ENCODE measurements around the gene PRMT5. TPM values are rescaled to one million over a fixed set of nuclear protein-coding genes. Genes with fewer than 3 reads are reported as not detected.

Gene PRMT5
- total and polyA plus RNA-seq, 2 donors (not counting 3 experiments of a cell fraction or from before 2014, with no cell fraction given): 73.1 to 197 TPM

DNA sequence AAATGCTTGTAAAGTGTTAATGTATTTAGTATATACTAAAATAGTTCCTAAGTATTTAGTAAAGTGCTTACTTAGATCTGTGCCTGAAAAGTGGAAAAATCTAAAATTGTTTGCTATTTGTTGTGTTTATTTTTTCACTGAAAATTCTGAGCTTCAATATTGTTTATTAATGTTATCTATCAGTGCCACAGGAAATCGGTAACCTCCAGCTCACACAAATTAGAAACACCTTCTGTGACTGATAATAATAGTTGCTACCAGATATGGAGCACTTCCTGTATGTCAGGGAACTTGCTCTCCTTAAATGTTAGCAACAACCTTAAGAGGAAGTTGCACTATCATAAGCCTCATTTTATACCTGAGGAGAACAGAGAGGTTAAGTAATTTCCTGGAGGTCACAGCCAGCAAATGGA lies 58.4 kb downstream of the PRMT5 start:
- peak overlapping the region; percentile 97 for H2AFZ ChIP-seq (ENCODE audit: low read depth, low read length)
- peaks cover 11 to 17% of the 10 kb centered on the region in 2 experiments for H3K36me3 ChIP-seq (ENCODE audit: control insufficient read depth in 2 of 2, extremely low read depth in 1 of 2, insufficient read depth in 2 of 2, low read length in 2 of 2)
- peaks cover 15% of the 10 kb centered on the region for H3K79me2 ChIP-seq (ENCODE audit: control insufficient read depth, insufficient read depth, low read length)
- no TSS peak for BruUV-seq (replicated peaks)
- H3K4me2 ChIP-seq (ENCODE audit: insufficient read depth, low read length): peak overlapping the region; percentile 97
- no peaks in the 10 kb centered on the region for H4K20me1 ChIP-seq (replicated peaks; ENCODE audit: control insufficient read depth, extremely low read depth, insufficient read depth, low read length)
- TF ChIP-seq POLR2AphosphoS5 (IDR thresholded peaks at IDR 0.05; ENCODE audit: insufficient read depth, low read depth, low read length) (no peak), MYC (IDR thresholded peaks at IDR 0.05; ENCODE audit: low read depth, low read length) (no peak), GATA2 (IDR thresholded peaks at IDR 0.05; ENCODE audit: insufficient read depth, insufficient read length, low read depth, low read length) (no peak), EZH2 (IDR thresholded peaks at IDR 0.05; ENCODE audit: borderline replicate concordance, low read depth, low read length, severe bottlenecking) (no peak), POLR2A (IDR thresholded peaks at IDR 0.05; ENCODE audit: low read depth, low read length) (no peak), JUN (IDR thresholded peaks at IDR 0.05; ENCODE audit: borderline replicate concordance, insufficient read depth, insufficient read length, low read depth) (no peak), FOS (IDR thresholded peaks at IDR 0.05; ENCODE audit: borderline replicate concordance, insufficient read depth, low read length) (no peak)
- TF ChIP-seq, protein P1, sequence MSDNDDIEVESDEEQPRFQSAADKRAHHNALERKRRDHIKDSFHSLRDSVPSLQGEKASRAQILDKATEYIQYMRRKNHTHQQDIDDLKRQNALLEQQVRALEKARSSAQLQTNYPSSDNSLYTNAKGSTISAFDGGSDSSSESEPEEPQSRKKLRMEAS (IDR thresholded peaks at IDR 0.05; ENCODE audit: insufficient read depth, insufficient read length): no peak
- TF ChIP-seq, protein P2, sequence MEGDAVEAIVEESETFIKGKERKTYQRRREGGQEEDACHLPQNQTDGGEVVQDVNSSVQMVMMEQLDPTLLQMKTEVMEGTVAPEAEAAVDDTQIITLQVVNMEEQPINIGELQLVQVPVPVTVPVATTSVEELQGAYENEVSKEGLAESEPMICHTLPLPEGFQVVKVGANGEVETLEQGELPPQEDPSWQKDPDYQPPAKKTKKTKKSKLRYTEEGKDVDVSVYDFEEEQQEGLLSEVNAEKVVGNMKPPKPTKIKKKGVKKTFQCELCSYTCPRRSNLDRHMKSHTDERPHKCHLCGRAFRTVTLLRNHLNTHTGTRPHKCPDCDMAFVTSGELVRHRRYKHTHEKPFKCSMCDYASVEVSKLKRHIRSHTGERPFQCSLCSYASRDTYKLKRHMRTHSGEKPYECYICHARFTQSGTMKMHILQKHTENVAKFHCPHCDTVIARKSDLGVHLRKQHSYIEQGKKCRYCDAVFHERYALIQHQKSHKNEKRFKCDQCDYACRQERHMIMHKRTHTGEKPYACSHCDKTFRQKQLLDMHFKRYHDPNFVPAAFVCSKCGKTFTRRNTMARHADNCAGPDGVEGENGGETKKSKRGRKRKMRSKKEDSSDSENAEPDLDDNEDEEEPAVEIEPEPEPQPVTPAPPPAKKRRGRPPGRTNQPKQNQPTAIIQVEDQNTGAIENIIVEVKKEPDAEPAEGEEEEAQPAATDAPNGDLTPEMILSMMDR (IDR thresholded peaks at IDR 0.05; ENCODE audit: extremely low read depth in 1 of 2, insufficient read depth in 1 of 2, low read depth in 1 of 2, low read length in 2 of 2): no peak
- dilution Hi-C loops (cut with MboI; ENCODE audit: extremely low pct_ligation_motif_present, low sequenced_read_pairs) (no loop called here), intact Hi-C loops (cut with micrococcal nuclease) (no loop called here)
- peak; percentile 8 for FAIRE-seq
- no peaks in the 10 kb centered on the region for H3K9me1 ChIP-seq (replicated peaks; ENCODE audit: control insufficient read depth, extremely low read depth, insufficient read depth, low read length)
- H3K27me3 ChIP-seq (ENCODE audit: control insufficient read depth in 2 of 2, insufficient read depth in 2 of 2, low read length in 2 of 2): no peaks in the 10 kb centered on the region
- H3K4me1 ChIP-seq (ENCODE audit: control insufficient read depth, extremely low read depth, insufficient read depth, low read length): peaks cover 18% of the 10 kb centered on the region
- peak overlapping the region; percentile 68 to 78 (median 76) for H3K4me3 ChIP-seq (replicated peaks in 1 of 3; ENCODE audit: insufficient read depth in 1 of 3, low read depth in 1 of 3, low read length in 3 of 3)
- ChIA-PET POLR2A (no interaction called here), CTCF (interaction anchor here (0.8 to 4.7 kb wide), 11 partner anchors 9 to 311 kb away, joined by 3 to 75 read pairs (median 14); partner anchors contain the start of gene MMP14)
- peak overlapping the region; percentile 93 for H3K9ac ChIP-seq (replicated peaks; ENCODE audit: extremely low read depth, insufficient read depth, low read length)
- no peak for DNase-seq (ENCODE audit: low read depth, low spot score)
- no peaks in the 10 kb centered on the region for H3K9me3 ChIP-seq (replicated peaks; ENCODE audit: control insufficient read depth, insufficient read depth, low read length)
- H3K27ac ChIP-seq (ENCODE audit: insufficient read depth, low read depth, low read length): peak overlapping the region; percentile 89

Other genes starting within 250 kb of the PRMT5 start
- 200 and 212 TPM in 2 replicates for gene OXA1L, start 162.7 kb downstream of the PRMT5 start, total RNA-seq
- 294 and 328 TPM in 2 replicates for gene OXA1L, start 162.7 kb downstream of the PRMT5 start, polyA plus RNA-seq
- gene SLC7A7, start 113.9 kb downstream of the PRMT5 start, total RNA-seq: 18.5 and 22.5 TPM in 2 replicates
- gene SLC7A7, start 113.9 kb downstream of the PRMT5 start, polyA plus RNA-seq: 94.0 and 103 TPM in 2 replicates
- gene MRPL52, start 99.5 kb downstream of the PRMT5 start, total RNA-seq: 174 TPM in 2 replicates
- 81.1 and 127 TPM in 2 replicates for gene MRPL52, start 99.5 kb downstream of the PRMT5 start, polyA plus RNA-seq
- gene MMP14, start 92.8 kb downstream of the PRMT5 start, total RNA-seq: 603 and 615 TPM in 2 replicates
- 501 and 506 TPM in 2 replicates for gene MMP14, start 92.8 kb downstream of the PRMT5 start, polyA plus RNA-seq
- gene LRP10, start 57.6 kb downstream of the PRMT5 start, total RNA-seq: 119 and 123 TPM in 2 replicates
- 157 and 192 TPM in 2 replicates for gene LRP10, start 57.6 kb downstream of the PRMT5 start, polyA plus RNA-seq
- 0.33 TPM in 1 of 2 replicates, not detected in the other for gene REM2, start 46.2 kb downstream of the PRMT5 start, total RNA-seq
- 0.06 TPM in 1 of 2 replicates, not detected in the other for gene REM2, start 46.2 kb downstream of the PRMT5 start, polyA plus RNA-seq
- 61.0 and 68.9 TPM in 2 replicates for gene RBM23, start 10.2 kb downstream of the PRMT5 start, total RNA-seq
- 67.7 and 73.3 TPM in 2 replicates for gene RBM23, start 10.2 kb downstream of the PRMT5 start, polyA plus RNA-seq
- 33.8 and 37.4 TPM in 2 replicates for gene HAUS4, start 27.7 kb upstream of the PRMT5 start, total RNA-seq
- 23.5 and 30.3 TPM in 2 replicates for gene HAUS4, start 27.7 kb upstream of the PRMT5 start, polyA plus RNA-seq
- gene AJUBA, start 53.2 kb upstream of the PRMT5 start, total RNA-seq: 54.1 and 61.7 TPM in 2 replicates
- 50.0 and 50.7 TPM in 2 replicates for gene AJUBA, start 53.2 kb upstream of the PRMT5 start, polyA plus RNA-seq
- 5.4 and 7.1 TPM in 2 replicates for gene C14orf93, start 80.8 kb upstream of the PRMT5 start, total RNA-seq
- gene C14orf93, start 80.8 kb upstream of the PRMT5 start, polyA plus RNA-seq: 9.2 and 10.0 TPM in 2 replicates
- gene PSMB5, start 105.5 kb upstream of the PRMT5 start, total RNA-seq: 214 and 236 TPM in 2 replicates
- gene PSMB5, start 105.5 kb upstream of the PRMT5 start, polyA plus RNA-seq: 459 and 464 TPM in 2 replicates
- gene PSMB11, start 112.8 kb upstream of the PRMT5 start, total RNA-seq: not detected in 2 replicates
- gene PSMB11, start 112.8 kb upstream of the PRMT5 start, polyA plus RNA-seq: not detected in 2 replicates
- gene CDH24, start 128.1 kb upstream of the PRMT5 start, total RNA-seq: 20.2 and 21.7 TPM in 2 replicates
- 52.9 and 63.1 TPM in 2 replicates for gene CDH24, start 128.1 kb upstream of the PRMT5 start, polyA plus RNA-seq
- gene ACIN1, start 165.8 kb upstream of the PRMT5 start, total RNA-seq: 220 and 240 TPM in 2 replicates
- gene ACIN1, start 165.8 kb upstream of the PRMT5 start, polyA plus RNA-seq: 136 and 146 TPM in 2 replicates
- 55.5 and 58.3 TPM in 2 replicates for gene C14orf119, start 166.1 kb upstream of the PRMT5 start, total RNA-seq
- 60.5 and 78.7 TPM in 2 replicates for gene C14orf119, start 166.1 kb upstream of the PRMT5 start, polyA plus RNA-seq
- gene CIROP, start 175.6 kb upstream of the PRMT5 start, total RNA-seq: not detected in 2 replicates
- gene CIROP, start 175.6 kb upstream of the PRMT5 start, polyA plus RNA-seq: not detected in 2 replicates
- gene CEBPE, start 189.9 kb upstream of the PRMT5 start, total RNA-seq: not detected in 2 replicates
- not detected in 2 replicates for gene CEBPE, start 189.9 kb upstream of the PRMT5 start, polyA plus RNA-seq

Data from endothelial cell of umbilical vein (primary cell).